NCI-H748 treated with DMSO at 0.1 percent for 48 hours (cell line): ENCODE data around the gene TAS2R46.
"Not testable (repeated sequence)": the region's sequence is repeated elsewhere in the genome, so short reads cannot be mapped to it uniquely, and the experiment has no call there.

ENCODE experiments used
- DNase-seq: peaks from one replicate; lab custom pipeline; 2025; lab: John Stamatoyannopoulos, UW

Gene TAS2R46

DNA sequence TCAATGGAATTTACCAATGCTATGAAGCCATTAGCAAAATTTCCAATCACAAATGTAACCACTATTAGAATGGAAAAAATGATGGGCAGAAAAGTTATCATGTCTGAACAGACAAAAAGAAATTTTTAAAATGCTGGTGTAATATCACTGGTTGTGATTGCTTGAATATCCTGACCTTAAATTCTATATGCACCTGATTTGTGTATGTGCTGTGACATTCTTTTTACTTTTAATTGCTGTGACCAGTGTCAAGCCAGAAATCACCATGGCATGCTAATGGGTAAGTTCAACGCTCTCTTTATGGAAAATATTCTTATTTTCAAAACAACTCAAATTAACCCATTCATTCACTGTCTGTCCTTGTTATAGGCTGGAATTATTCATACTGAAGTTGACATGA is at the start of gene TAS2R46:
TSS of gene TAS2R46 (minus strand) at position 101 of the 400 bp plus-strand sequence. CDS start at position 101, 0 bp downstream.
- not testable (repeated sequence) for DNase-seq

GRCh38 chr12:11111213-11111612 is 49.1 kb upstream of the TAS2R46 start:
- not testable (repeated sequence) for DNase-seq

GRCh38 chr12:11108862-11109261 is 46.8 kb upstream of the TAS2R46 start:
- no peak for DNase-seq

GRCh38 chr12:11107719-11108118 is 45.6 kb upstream of the TAS2R46 start:
- DNase-seq = no peak

DNA sequence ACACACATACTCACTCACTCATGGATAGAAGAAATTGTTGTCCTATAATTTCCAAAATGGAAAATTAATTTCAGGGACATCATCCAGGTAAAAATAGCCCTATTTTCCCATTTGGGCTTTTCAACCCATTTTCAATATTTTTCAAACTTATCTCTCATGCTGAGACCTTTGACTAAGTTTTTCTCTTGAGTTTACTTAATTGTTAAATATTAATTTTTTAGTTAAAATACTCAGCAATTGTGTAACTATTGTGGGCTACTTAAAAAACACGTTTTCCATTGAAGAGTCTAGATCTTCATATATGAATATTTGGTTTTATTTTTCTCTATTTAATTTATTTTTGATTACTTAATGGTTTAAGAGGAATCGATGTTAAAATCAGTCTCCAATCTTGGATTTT is 44.2 kb upstream of the TAS2R46 start:
- DNase-seq = no peak

DNA sequence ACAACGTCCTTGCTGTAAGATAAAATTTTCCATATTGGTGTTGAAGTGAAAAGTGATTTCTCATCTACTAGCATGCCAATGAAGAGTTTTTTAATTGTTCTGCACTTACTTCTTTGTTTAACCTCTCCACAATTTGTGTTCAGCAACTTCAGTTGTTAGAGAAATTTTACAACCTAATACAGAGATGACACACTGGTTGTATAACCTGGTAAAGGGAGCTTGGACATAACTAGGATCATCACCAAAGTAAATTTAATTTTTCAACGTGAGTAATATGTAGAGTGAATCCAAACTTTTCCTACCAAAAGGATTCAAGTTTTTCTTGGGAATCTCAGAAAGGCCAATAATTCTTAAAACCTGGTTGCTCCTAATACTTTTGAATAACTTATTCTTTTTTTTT is 43.5 kb upstream of the TAS2R46 start:
- DNase-seq = no peak

GRCh38 chr12:11094910-11095309 is 32.8 kb upstream of the TAS2R46 start:
- DNase-seq = not testable (repeated sequence)

- DNase-seq = no peak
Observed at GRCh38 chr12:11092128-11092527, 30.0 kb upstream of the TAS2R46 start, which contains the start of gene TAS2R43. Gene TAS2R43, minus strand, starts transcription at chr12:11092313. Its CDS starts 84 bp downstream, at chr12:11092229.

DNA sequence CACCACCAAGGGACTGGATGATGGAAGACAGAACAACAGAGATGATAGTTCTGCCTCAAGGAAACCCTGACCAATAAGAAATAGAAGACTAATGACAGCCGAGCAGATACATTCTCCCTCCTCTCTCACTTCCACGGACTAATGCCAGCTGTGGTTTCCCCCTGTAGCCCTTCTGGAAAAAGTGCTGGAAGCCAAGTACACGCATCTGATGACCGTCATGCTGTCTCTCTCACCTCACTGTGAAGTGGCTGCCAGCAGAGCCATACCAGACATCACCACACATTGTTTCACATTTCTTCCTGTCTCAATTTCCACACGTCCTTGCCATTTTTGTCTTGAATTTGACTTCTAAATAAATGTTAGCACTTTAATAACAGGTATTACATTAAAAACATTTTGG is 27.2 kb upstream of the TAS2R46 start:
- DNase-seq = no peak

GRCh38 chr12:11085419-11085818 is 23.3 kb upstream of the TAS2R46 start:
- DNase-seq = no peak

- DNase-seq = no peak
Observed at GRCh38 chr12:11081987-11082386, 19.9 kb upstream of the TAS2R46 start.

GRCh38 chr12:11078246-11078645 is 16.2 kb upstream of the TAS2R46 start:
- no peak for DNase-seq

DNA sequence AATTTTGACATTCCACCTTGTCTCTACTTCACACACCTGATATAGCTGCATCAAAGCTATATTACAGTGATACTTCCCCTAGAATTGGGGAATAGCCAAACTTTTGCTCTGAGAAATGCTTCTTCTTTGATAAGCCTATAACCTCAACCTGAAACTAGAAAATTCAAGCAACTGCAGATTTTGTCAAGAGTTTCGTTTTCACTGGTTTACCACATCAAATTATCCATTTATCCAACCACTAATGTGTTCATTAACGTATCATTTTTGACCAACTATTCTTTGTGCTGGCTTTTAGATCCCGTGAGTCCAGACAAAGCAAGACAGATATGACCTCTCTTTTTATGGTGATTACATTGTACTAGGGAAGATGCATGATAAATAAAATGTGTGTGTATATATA is 13.5 kb upstream of the TAS2R46 start:
- no peak for DNase-seq

GRCh38 chr12:11071414-11071813 is 9.3 kb upstream of the TAS2R46 start:
- DNase-seq = no peak

DNA sequence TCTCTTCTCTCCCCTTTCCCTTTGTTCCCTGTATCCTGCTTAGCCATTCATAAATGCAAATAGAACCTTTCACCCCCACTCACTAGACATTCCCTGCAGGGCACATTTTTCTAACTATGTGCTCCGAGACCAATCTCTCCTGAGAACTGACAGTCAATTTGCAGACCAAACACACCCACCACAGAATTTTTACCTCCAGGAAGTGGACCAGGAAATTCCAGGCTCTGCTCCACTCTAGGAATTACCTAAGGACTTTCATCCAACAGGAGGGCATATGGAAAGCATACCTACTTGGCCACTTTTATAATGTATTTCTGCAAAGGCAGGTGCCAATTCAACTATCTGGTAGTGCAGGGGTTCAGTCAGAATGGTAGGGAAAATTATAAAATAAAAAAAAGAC is 8.9 kb upstream of the TAS2R46 start:
- no peak for DNase-seq

- no peak for DNase-seq
Observed at GRCh38 chr12:11069854-11070365, 7.8 kb upstream of the TAS2R46 start.

DNA sequence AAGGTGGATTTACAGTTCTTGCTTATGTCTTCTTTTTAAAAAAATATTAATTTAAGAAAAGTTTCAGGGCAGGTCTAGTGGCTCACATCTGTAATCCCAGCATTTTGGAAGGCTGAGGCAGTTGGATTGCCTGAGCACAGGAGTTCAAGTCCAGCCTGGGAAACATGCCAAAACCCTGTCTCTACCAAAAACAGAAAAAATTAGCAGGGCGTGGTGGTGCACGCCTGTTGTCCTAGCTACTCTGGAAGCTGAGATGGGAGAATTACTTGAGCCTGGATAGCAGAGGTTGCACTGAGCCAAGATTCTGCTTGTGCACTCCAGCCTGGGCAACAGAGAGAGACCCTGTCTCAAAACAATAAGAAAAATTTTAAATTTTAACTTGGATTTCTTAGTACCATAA is 5.4 kb upstream of the TAS2R46 start:
- no peak for DNase-seq

GRCh38 chr12:11059784-11060183 is 2.3 kb downstream of the TAS2R46 start:
- no peak for DNase-seq

GRCh38 chr12:11059041-11059440 is 3.1 kb downstream of the TAS2R46 start:
- DNase-seq = no peak

DNA sequence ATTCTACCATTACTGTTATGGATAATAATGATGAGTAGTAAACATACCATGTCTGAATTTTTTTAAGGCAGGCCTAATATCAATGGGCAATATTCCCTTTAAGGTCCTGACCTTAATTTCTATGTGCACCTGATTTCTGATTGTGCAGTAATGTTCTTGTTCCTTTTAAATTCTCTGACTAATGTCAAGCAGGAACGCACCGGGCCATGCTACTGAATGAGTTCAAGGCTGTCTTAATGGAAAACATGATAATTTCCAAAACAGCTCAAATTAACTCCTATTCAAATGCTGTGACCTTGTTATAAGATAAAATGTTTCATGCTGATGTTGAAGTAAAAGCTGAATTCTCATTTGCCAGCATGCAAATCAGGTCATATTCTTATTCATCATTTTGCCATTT is 6.8 kb downstream of the TAS2R46 start:
- no peak for DNase-seq

GRCh38 chr12:11049806-11050531 is 12.1 kb downstream of the TAS2R46 start:
- DNase-seq = not testable (repeated sequence)

GRCh38 chr12:11041366-11041765 is 20.7 kb downstream of the TAS2R46 start:
- DNase-seq = not testable (repeated sequence)

GRCh38 chr12:11040162-11040561 is 21.9 kb downstream of the TAS2R46 start:
- DNase-seq = no peak

GRCh38 chr12:11039171-11039570 is 22.9 kb downstream of the TAS2R46 start:
- no peak for DNase-seq
